Measurements from ENCODE around the gene LRP8. TPM values are rescaled to one million over a fixed set of nuclear protein-coding genes. Genes with fewer than 3 reads are reported as not detected.

Gene LRP8
- total RNA-seq, 1 experiment from 2014 or later = 61.1 TPM

DNA sequence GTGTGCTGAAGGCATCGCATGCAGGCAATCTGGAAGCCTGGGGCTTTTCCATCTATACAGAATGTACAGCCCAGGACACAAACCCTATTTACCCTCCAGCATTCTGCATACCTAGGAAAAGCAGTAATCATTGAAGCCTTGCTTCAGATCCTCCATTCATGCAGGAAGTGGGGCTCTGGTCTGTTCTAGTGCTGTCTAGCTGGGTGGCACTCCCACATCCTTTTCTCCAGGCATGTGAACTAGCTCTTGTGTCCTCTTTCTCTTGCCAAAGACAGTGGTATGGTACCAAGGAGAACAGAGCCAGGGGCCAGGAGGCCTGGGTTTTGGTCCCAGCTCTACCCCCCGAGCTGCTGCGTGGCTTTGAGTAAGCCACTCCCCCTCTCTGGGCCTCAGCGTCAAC lies 21.7 kb downstream of the LRP8 start:
- DNase-seq (ENCODE audit: low spot score) = no peak

DNA sequence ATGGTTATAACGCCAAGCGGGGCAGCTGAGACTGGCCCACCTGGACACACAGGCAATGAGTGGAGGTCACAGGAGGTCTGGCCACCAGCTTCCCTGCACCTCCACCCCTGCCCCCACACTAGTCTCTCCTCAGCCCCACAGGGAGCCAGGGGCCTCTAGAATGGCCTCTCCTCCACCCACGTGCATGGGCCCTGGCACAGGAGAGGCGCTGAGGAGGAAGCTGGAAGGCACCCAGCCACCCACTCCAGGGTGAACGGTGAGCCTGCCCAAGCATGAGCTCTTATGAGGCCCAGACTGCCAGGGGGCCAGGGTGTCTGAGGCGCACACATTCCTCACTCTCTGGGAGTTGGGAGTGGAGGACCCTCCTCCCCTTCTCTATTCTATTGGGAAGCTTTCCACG lies 22.2 kb downstream of the LRP8 start:
- DNase-seq (ENCODE audit: low spot score) = no peak

DNA sequence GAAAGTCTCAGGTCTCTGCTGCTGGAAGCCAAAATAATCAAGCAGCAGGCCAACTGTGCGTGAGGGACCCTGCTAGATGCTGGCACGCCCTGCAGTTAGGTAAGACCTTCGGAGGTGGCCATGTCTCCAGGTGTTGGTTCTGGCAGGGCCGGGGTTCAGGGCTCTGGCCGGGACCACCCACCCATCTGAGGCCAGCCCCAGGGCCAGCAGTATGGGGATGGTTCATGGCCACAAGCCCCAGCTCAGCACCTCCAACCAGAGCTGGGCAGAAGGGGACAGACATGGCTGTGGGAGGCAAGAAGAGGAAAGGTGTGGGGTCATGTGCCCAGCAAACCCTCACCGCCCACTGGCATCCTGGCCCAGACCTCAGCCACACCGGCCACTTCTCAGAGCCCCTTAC lies 23.3 kb downstream of the LRP8 start:
- no peak for DNase-seq (ENCODE audit: low spot score)

DNA sequence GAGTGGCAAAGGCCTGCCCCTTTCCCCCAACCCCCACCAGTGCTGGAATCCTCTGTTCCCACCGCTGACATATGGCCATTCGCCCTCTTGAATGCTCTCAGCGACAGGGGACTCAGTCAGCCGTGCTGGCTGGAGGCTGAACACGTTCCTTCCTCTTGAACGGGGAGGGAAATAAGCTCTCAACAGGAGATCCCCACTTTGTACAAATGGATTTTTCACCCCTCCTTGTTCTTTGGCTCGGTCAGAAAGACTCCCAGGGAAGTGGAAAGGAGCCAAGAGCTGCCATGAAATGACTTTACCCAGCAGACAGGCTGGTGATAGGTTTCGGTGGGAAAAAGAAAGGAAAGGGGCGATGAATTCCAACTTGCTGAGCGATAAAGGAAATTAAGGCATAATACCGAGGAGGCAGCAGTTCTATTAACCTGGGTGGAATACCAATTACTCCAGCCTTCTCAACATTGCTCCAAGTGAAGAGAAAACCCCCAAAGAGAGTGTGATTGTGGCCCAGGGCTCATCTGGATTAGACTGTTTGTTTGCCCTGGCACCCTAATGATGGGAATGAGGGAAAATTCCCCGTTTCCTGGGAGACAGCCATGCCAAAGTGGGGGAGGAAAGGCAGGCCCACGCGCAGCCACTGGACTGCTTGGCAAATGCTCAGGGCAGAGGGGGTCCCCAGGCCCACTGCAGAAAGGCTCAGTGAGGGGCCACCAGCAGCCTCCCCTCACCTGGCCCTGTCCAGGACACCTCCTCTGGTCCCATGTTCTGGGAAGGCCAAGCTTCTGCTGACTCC lies 23.9 kb downstream of the LRP8 start:
- no peak for DNase-seq (ENCODE audit: low spot score)

DNA sequence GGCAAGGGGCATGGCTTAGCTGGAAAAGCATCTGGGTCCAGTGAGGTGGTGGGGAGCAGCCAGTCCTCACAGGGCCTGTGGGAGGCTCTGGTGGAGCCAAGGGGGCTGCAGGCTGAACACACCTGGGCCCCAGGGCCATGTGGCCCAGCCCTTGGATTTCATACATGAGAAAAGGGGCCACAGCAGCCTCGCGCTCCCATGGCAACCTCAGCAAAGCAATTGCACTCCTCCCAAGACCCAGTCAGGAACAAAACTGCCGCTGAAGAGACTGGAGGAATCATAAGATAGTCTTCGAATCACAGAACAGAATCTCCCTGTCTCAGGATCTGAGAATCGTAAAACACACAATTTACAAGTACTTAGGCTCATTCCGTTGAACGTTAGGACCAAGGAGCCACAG lies 24.6 kb downstream of the LRP8 start:
- no peak for DNase-seq (ENCODE audit: low spot score)

DNA sequence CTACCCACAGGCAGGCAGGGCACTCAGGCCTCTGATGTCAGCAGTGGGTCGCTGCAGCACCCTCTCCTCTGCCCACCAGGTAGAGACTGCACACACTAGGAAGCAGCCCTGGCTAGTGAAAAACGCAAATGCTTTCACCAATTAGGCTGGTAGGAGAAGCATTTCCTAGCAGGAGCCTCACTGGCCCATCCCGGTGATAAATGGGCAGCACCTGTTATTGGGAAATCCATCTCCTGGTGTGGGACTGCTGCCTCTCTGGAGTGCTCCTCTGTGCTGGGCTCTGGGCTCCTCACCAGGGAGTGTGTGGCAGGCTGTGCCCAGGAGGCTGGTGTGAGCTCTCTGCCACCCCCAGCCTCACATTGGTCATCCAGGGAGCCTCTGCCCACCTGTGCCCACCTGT lies 28.6 kb downstream of the LRP8 start:
- no peak for DNase-seq (ENCODE audit: low spot score)

DNA sequence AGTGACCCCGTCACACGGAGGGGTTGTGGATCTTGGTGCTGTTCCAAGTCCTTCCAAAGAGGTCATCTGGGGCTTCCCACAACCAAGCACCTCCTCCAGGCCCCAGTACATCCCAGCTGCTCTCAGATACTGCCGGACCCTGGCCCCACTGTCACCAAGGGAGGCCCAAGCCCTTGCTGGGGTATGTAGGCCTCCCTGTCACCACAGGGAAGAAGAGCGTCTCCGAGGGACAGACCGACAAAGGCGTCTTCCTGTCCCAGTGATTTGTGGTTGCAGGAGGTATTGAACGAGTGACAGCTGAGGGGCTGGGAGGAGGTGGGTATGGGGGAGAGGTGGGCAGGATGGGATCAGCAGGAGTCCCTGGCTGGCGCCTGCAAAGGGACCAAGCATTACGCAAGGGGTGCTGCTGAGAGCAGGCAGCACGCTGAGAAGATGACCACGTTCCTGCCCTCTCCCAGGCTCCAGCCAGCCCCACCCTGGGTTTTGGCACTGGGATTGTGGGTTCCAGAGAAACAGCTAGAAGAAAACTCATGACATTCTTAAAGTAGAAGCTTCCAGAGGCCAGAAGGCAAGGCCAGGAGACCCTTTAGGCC lies 29.7 kb downstream of the LRP8 start:
- DNase-seq (ENCODE audit: low spot score) = no peak

DNA sequence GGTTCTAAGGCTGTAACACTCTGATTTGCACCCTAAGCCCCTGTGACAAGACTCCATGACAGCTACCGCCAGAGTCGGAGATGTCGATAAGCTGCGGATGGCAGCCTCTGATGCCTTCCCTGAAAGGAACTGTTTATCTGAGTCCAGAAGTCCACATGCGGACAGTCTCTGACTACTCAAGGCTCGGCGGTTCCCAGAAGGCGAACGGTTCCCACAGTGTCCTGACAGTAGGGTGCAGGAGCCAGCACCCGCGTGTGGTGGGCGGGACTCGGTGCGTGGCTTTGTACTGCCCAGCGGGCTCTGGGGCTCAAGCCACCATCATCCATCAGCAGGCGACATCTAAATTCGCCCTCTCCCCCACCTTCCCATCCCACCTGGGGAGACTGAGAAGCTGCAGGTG lies 30.7 kb downstream of the LRP8 start:
- DNase-seq (ENCODE audit: low spot score) = no peak

DNA sequence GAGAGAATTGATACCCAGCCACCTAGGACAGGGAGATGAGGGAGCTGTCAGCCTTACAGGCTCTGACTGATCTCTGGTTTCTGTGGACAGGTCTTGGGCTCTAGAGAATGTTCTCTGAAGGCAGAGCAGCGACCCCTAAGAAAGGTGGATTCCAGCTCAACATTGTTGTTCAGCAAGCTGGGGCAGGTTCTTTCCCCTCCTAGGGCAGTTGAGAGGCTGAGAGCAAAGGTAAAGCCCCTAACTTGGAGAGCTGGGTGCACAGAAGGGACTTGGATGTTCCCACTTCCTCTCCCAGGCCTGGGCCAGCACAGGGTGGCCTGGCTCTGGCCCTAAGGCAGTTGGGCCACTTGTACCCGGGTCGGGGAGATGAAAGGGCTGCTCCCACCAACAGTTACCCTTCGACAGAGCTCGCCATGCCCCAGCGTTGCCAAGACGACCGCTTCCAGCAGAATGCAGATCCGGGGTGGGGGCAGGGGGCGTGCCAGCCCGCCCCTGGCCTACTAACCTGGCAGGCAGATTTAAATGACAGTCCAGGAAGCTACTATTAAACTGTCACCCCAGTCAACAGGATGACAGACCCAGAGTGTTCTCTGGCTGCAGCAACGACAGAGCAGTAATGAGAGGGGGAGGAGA lies 31.6 kb downstream of the LRP8 start:
- DNase-seq (ENCODE audit: low spot score) = no peak

DNA sequence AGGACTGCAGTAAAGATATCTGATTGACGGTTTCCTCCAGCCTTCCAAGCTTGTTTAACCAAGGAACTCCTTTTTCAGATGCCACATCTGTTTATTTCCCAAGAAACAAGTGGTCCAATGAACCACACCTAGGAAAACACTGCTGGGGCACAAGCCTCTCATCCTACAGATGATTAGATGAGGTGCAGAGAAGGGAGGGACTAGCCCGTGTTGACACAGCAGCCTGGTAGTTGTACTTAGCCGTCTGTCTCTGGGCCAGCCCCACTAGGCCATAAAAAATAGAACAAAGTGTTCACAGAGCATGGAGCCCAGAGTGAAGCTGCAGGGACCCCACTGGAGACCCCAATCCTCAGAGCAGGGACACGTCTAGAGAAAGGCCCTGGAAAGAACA lies 32.1 kb downstream of the LRP8 start:
- no peak for DNase-seq (ENCODE audit: low spot score)

DNA sequence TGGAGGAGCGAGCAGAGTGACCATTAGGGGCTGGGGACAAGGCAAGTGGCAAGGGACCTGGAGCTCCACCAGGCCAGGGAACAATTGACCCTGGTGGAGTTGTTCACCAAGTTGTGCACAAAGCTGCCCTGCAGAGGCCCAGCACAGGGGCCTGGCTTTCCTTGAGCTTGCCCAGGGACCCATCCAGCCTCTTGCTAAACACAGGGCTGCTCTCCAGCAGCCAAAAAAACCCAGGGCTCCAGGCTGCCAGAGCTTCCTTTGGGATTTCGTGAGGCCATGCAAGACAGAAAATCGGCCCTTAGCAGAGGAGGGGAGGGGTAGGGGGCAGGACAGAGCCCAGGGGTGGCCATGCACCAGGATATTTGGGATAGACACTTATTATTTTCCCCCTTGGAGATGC lies 32.6 kb downstream of the LRP8 start:
- no peak for DNase-seq (ENCODE audit: low spot score)

DNA sequence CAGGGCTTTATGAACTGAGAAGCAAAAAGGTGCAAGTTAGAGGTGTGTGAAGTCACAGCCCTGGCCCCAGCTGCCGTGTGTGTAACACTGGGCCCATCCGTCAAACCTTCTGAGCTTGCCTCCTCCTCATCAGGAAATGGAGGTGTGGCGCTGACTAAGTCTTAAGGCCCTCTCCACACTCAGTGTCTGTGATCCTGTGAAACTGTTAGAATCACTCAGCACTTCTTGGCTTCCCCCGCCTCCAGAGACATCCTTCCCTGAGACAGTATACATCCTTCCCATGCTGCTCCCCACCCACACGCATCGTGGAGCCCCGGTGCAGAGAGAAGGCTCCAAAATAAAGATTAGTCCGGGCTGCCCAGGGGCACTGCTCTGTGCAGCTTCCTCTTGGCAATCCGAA lies 33.3 kb downstream of the LRP8 start:
- DNase-seq (ENCODE audit: low spot score) = no peak

DNA sequence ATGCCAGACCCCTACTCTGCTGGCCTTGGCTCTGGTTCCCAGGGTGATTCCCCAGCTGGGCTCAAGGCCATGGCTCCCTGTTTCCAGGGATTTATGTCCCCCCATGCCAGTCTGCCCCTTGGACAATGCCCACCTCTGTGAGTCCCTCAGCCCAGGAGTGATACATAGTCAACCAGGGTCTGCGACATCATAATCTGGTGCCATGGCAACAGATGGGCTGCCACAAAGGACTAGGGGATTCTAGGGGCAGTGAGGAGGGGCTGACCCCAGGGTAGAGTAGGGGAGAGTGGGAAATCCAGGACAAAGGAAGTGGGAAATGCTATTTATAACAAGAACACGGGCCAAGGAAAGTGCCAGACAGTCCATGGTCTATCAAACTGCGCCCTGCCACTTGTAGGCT lies 33.8 kb downstream of the LRP8 start:
- no peak for DNase-seq (ENCODE audit: low spot score)

DNA sequence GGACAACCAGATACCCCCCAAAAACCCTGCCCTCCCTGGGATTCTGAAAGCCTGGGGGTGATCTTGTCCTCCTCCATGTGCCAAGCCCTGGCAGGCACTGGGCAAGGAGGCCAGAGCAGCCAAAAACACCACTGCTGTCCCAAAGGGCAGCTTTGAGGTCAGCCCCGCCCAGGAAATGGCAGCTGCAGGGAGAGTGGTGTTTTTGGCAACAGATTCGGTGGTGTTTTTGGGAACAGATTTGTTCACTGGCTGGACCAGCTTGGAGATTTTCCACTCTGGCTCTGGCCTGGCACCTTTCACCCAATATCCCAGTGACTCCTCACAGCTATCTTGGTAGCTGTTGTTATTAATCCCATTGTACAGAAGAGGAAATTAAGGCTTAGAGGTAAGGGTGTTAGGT lies 34.7 kb downstream of the LRP8 start:
- DNase-seq (ENCODE audit: low spot score) = no peak

DNA sequence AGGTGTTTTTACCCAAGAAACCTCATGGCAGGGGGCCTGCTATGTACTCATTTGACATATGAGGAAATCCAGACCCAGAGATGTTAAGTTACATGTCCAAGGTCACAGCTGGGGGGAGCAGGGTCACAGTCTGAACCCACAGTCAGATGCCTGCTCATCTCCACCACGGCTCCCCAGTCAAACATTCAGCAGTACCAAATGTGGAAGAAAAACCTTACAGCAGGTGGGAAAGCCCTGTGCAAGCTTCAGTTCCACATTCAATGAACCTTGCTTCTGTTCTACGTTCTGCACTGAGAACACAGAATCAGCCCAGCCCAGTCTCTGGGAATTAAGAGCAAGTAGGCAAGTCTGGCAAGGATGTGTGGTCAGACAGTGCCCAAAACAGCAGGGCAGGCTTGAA lies 35.2 kb downstream of the LRP8 start:
- no peak for DNase-seq (ENCODE audit: low spot score)

DNA sequence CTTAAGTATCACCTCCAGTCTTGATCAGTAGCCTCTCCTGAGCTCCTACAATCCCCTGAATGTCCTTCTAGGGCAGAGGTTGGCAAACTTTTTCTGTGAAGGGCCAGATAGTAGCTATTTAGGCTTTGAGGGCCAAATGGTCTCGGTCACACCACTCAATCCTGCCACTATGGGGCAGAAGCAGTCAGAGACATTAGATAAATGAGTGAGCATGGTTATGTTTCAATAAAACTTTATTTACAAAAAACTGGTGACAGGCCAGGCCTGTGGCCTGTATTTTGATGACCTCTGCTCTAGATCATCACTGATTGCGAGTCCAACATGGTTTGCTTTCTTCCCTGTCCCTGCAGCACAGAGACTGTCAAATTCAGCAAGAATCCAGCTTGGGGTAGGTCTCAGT lies 36.3 kb downstream of the LRP8 start:
- no peak for DNase-seq (ENCODE audit: low spot score)

DNA sequence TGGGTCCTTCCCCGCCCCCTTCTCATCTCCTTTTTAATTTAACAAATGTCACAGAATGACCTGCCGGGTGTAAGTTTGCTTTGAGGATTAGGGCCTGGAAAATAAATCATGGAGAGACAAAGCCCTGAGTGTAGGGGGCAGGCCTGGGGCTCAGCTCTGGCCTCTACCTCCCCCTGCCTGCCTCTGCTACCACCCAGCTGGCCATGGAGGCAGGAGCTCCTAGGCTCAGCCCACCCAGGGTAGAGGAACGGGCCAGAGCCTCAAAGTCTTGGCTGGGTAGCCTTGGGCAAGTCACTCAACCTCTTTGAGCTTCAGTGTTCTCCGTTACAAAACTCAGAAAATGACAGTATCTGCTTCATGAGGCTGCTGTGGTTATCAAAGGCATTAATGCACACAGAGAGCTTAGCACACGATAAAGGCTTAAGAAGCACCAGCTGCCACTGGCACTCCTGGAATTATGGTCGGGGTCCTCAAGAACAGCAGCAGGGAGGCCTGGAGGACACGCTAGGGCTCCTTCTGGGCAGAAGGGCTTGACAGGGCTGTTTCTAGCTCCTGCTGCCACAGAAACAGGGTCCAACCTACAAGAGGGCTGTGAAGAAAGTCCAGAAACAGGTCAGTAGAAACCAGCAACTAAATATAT lies 39.0 kb downstream of the LRP8 start:
- no peak for DNase-seq (ENCODE audit: low spot score)

DNA sequence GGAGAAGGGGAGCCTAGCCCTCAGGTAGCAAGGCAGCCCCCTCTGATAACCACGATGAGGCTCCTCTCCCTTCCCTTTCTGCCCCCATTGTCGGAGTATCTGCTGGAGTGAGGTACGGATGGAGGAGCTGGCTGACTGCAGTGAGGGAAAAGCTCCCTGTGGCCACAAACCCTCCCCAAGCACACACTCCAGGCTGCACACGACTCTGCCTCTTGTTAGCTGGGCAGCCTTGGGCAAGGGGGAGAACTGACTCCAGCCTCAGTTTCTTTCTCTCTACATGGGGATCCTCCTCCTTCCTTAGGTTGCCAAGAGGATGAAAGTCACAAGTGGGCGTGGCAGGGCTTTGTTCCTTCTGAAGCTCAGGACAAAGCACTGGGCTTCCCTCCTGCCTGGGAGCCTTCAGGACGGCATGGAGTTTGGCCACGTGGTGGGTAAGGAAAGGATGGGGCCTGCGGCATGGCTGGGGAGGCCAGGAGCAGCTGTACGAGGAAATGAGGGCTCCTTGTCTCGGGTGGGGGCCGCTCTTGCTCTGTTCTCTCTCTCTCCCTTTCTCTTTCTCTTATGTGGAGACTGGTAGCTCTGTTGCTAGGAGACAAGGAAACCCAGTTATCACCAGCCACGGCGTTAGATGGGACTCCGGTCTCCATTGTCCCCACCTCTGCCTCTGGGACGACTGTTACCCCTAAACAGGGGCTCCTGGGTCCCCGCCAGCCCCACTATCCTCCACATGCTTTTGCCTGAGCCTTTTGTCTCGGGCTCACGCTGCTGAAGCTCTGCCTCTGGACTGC lies 39.7 kb downstream of the LRP8 start:
- no peak for DNase-seq (ENCODE audit: low spot score)

DNA sequence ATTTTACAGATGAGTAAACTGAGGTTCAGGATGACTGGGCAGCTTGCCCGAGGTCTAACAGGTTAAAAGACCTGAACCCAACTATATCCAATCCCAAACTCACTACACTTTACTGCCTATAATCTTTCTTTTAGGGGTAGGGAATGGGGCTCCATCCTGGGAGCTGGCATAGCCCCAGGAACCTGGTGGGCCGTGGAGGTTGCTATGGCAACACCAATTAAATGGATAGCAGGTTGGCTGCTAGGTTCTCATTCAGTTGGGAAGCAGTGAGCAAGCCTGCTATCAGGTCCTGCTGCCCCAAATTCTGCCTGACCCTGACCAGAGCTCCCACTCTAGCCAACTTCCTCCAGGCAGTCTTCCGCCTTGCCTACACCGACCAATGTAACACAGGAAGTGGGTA lies 40.9 kb downstream of the LRP8 start:
- DNase-seq (ENCODE audit: low spot score) = no peak

DNA sequence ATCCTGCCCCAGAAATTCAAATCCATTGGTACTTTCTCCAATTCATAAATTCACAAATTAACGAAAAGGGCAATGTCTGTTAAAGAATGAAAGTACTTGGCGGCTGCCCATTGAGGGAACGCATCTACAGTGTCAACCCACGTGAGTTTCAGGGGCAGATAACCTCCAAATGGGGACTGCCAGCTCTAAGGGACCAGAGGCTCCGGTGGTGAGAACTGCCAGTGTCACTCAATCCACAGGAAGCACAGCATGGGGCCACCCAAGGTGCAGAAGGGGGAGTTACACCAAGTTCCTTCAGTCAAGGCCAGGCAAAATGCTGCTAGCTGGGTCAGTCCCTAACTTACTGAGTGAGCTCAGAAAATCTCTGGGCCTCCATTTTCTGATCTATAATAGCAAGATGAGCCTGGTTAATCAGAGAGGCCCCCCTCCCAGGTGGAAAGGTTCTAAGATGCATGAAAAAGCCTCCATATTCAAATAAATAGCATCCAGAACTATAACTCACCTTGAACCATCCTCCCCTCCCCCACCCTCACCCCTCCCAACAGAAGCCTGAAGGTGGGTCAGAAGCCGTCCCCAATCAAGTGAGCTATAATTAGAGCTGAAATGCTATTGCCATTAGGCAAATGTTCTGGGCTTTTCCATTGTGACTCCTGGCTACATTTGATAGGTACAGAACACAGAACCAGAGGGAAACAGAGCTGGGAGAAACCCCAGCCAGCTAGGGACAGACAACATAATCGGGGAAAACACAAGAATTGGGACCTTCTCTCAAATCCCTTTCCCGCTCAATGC lies 41.7 kb downstream of the LRP8 start:
- no peak for DNase-seq (ENCODE audit: low spot score)

DNA sequence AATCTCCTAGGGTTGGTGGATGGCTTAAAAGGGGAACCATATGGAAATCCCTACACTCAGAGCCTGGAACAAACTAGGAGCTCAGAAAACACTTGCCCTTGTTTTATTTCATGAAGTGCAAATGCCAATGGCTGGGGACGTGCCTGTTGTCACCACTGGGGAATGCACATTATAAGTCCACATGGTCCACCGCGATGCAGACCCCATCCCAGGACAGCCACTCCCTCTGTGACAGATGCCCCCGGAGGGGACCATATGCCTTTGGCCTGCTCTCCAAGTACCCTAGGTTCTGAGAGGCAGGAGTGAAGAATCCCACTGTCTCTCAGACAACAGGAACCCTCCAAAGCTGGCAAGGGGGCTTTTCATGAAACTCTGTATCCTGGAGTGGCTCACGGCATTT lies 42.3 kb downstream of the LRP8 start:
- DNase-seq (ENCODE audit: low spot score) = no peak

Data from H4 (cell line).